Endothelial cell of umbilical vein (primary cell): ENCODE data around the gene ZSCAN29. TPM values are rescaled to one million over a fixed set of nuclear protein-coding genes. Genes with fewer than 3 reads are reported as not detected.

Experiments
- BruUV-seq: library from RNA; stranded (reverse); fragments of 400-500 nt; replicated peaks from 2 replicates; lab custom pipeline; 2021; lab: Mats Ljungman, UMichigan
- CTCF ChIA-PET: fragments of 300-600, 350-600 bp; sonication (Branson Sonifier 250); formaldehyde crosslinking; loops from one replicate; lab custom pipeline; 2021; ENCODE audit warnings: antibody characterized with exemption, inconsistent platforms; lab: Charles Lee
- POLR2A ChIA-PET: fragments of 300-600, 350-600 bp; sonication (Branson Sonifier 250); formaldehyde crosslinking; loops from one replicate; lab custom pipeline; 2021; ENCODE audit warnings: antibody characterized with exemption, inconsistent platforms; lab: Charles Lee
- DNase-seq: peaks from one replicate; pipeline ENCODE4 v3.0.0-alpha.2; 2011; ENCODE audit warnings: low read depth, low spot score
- FAIRE-seq: peaks from 2 replicates; lab custom pipeline; 2011; peaks lifted over from hg19 to GRCh38; lab: Jason Lieb, UNC
- H2AFZ ChIP-seq: 2 replicates; pipeline ENCODE4 v1.6.0; 2012; ENCODE audit warnings: low read depth, low read length, control low read depth, inconsistent platforms
- H3K27ac ChIP-seq: 2 replicates; pipeline ENCODE4 v1.5.1; 2011; ENCODE audit warnings: low read depth, mild to moderate bottlenecking, control low read depth, low read length, moderate library complexity; ENCODE audit not compliant: insufficient read depth
- H3K27me3 ChIP-seq, 2 experiments: 2 replicates each; pipeline versions ENCODE4 v1.6.0 to v1.6.1; 2011; ENCODE audit warnings: low read length in 2 of 2, mixed read lengths in 1 of 2; ENCODE audit not compliant: control insufficient read depth in 2 of 2, insufficient read depth in 2 of 2
- H3K36me3 ChIP-seq, 2 experiments: 2 replicates in 1 of 2; 3 replicates in 1 of 2; pipeline ENCODE4 v1.5.1; 2011; ENCODE audit warnings: low read length in 2 of 2, mild to moderate bottlenecking in 1 of 2, moderate library complexity in 1 of 2; ENCODE audit not compliant: control insufficient read depth in 2 of 2, insufficient read depth in 2 of 2; ENCODE audit errors: extremely low read depth in 1 of 2
- H3K4me1 ChIP-seq: 3 replicates; pipeline ENCODE4 v1.5.1; 2011; ENCODE audit warnings: mild to moderate bottlenecking, low read length; ENCODE audit not compliant: control insufficient read depth, insufficient read depth; ENCODE audit errors: extremely low read depth
- H3K4me2 ChIP-seq: 2 replicates; pipeline ENCODE4 v1.6.1; 2011; ENCODE audit warnings: low read length, control low read depth, mixed read lengths; ENCODE audit not compliant: insufficient read depth
- H3K4me3 ChIP-seq, 3 experiments: fragments of 200-600 bp in 1 of 3; sonication (generic), shearing (Covaris generic) in 1 of 3; replicated peaks in 1 of 3; 2 replicates each; pipeline ENCODE4 v1.5.1; 2011 to 2016; ENCODE audit warnings: control low read depth in 3 of 3, low read length in 3 of 3, mild to moderate bottlenecking in 2 of 3, inconsistent platforms in 1 of 3, low read depth in 1 of 3, moderate library complexity in 1 of 3; ENCODE audit not compliant: insufficient read depth in 1 of 3
- H3K79me2 ChIP-seq: 2 replicates; pipeline ENCODE4 v1.6.0; 2012; ENCODE audit warnings: low read length, inconsistent platforms; ENCODE audit not compliant: control insufficient read depth, insufficient read depth
- H3K9ac ChIP-seq: replicated peaks from 2 replicates; pipeline ENCODE3; 2011; ENCODE audit warnings: low read length, control low read depth; ENCODE audit not compliant: insufficient read depth; ENCODE audit errors: extremely low read depth
- H3K9me1 ChIP-seq: replicated peaks from 3 replicates; pipeline ENCODE4 v1.6.0; 2011; ENCODE audit warnings: mild to moderate bottlenecking, low read length; ENCODE audit not compliant: control insufficient read depth, insufficient read depth; ENCODE audit errors: extremely low read depth
- H3K9me3 ChIP-seq: replicated peaks from 2 replicates; pipeline ENCODE4 v1.5.1; 2012; ENCODE audit warnings: low read length, inconsistent platforms; ENCODE audit not compliant: control insufficient read depth, insufficient read depth
- H4K20me1 ChIP-seq: replicated peaks from 2 replicates; pipeline ENCODE3; 2011; ENCODE audit warnings: mild to moderate bottlenecking, low read length; ENCODE audit not compliant: control insufficient read depth, insufficient read depth; ENCODE audit errors: extremely low read depth
- CTCF ChIP-seq, 2 donors: IDR thresholded peaks; 1 replicate in 1 of 2; 2 replicates in 1 of 2; pipeline ENCODE4 v1.5.1; 2011; ENCODE audit warnings: low read length in 2 of 2, mild to moderate bottlenecking in 2 of 2, moderate library complexity in 2 of 2, control low read depth in 1 of 2, inconsistent platforms in 1 of 2, low read depth in 1 of 2; ENCODE audit not compliant: insufficient read depth in 1 of 2; ENCODE audit errors: extremely low read depth in 1 of 2
- EZH2 ChIP-seq: IDR thresholded peaks from 2 replicates; pipeline ENCODE4 v1.6.1; 2012; ENCODE audit warnings: borderline replicate concordance, low read depth, mild to moderate bottlenecking, moderate library complexity, low read length, inconsistent platforms; ENCODE audit not compliant: severe bottlenecking
- FOS ChIP-seq: IDR thresholded peaks from 2 replicates; pipeline ENCODE4 v1.6.1; 2011; ENCODE audit warnings: mild to moderate bottlenecking, low read length, moderate library complexity, borderline replicate concordance; ENCODE audit not compliant: insufficient read depth
- JUN ChIP-seq: IDR thresholded peaks from 2 replicates; pipeline ENCODE4 v1.6.1; 2011; ENCODE audit warnings: borderline replicate concordance, low read depth; ENCODE audit not compliant: insufficient read length, insufficient read depth
- POLR2A ChIP-seq: IDR thresholded peaks from 2 replicates; pipeline ENCODE4 v1.6.1; 2012; ENCODE audit warnings: low read depth, mild to moderate bottlenecking, control low read depth, low read length
- POLR2AphosphoS5 ChIP-seq: IDR thresholded peaks from 2 replicates; pipeline ENCODE4 v1.6.1; 2012; ENCODE audit warnings: low read depth, mild to moderate bottlenecking, control low read depth, low read length, moderate library complexity; ENCODE audit not compliant: insufficient read depth
- dilution Hi-C: fragments of 300-500 bp; cut with MboI; formaldehyde crosslinking; loops from one replicate; pipeline ENCODE4 v1.15.0; 2019; ENCODE audit warnings: low sequenced_read_pairs; ENCODE audit not compliant: extremely low pct_ligation_motif_present
- intact Hi-C: fragments of 100-400 bp; cut with micrococcal nuclease; formaldehyde crosslinking; loops from one replicate; pipeline ENCODE4 v1.10.0; 2022
- polyA plus RNA-seq, 4 experiments: library from polyadenylated mRNA; depleted of rRNA in 3 of 4; stranded (reverse) in 3 of 4; unstranded in 1 of 4; fragments of >200 nt; gene quantifications; 2 replicates each; pipeline versions ENCODE4 v1.2.1 to v1.2.3, GENCODE V29; 2011 to 2012; ENCODE audit warnings: missing spikeins in 1 of 4
- total RNA-seq: library from RNA; stranded (reverse); gene quantifications from 2 replicates; pipeline ENCODE4 v1.2.3, GENCODE V29; 2021
- TF ChIP-seq, protein P1 (sequence below): IDR thresholded peaks from 2 replicates; pipeline ENCODE4 v1.6.1; 2011; ENCODE audit not compliant: insufficient read depth, insufficient read length

Gene ZSCAN29
- total and polyA plus RNA-seq, 2 donors (not counting 3 experiments of a cell fraction or from before 2014, with no cell fraction given), result 3.7 to 15.7 TPM

DNA sequence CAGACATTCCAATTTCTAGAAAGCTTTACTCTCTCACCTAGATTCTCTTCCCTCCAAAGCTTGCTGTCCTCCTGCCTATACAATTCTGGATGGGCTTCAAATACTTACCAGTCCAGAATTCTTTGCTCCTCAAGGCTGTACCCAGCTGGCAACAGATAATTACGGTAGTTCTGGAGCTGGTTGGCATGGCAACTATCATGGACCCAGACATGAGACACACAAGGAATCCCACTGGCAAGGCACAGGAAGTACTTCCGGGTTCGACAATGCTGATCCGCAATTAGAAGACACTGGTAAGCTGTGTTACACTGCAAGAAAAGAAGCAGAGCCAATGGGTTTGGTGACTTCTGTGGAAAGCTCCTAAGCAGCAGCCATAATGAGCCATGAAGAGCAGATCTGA is 37.9 kb upstream of the ZSCAN29 start:
- dilution Hi-C loops (no loop called here), intact Hi-C loops (no loop called here)
- Histone ChIP-seq H2AFZ (no peak overlapping the region), H3K9me1 (peaks cover 1% of the 10 kb centered on the region), H3K4me3 (no peak overlapping the region), H3K27ac (no peak overlapping the region), H4K20me1 (no peaks in the 10 kb centered on the region), H3K4me2 (no peak overlapping the region), H3K9ac (no peak overlapping the region), H3K79me2 (no peaks in the 10 kb centered on the region), H3K27me3 (no peaks in the 10 kb centered on the region), H3K36me3 (peaks cover 28 to 29% of the 10 kb centered on the region in 2 experiments), H3K9me3 (no peaks in the 10 kb centered on the region), H3K4me1 (no peaks in the 10 kb centered on the region)
- DNase-seq, result no peak
- no peak for FAIRE-seq
- CTCF ChIA-PET, result no interaction called here
- BruUV-seq, result no TSS peak
- POLR2A ChIA-PET, result no interaction called here
- no peak for TF ChIP-seq POLR2AphosphoS5
- TF ChIP-seq CTCF (IDR thresholded peaks at IDR 0.05; ENCODE audit: extremely low read depth in 1 of 2, insufficient read depth in 1 of 2, low read depth in 1 of 2, low read length in 2 of 2), result no peak
- TF ChIP-seq, protein P1, sequence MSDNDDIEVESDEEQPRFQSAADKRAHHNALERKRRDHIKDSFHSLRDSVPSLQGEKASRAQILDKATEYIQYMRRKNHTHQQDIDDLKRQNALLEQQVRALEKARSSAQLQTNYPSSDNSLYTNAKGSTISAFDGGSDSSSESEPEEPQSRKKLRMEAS, result no peak
- no peak for TF ChIP-seq POLR2A

- TF ChIP-seq EZH2 (no peak), CTCF (IDR thresholded peaks at IDR 0.05; ENCODE audit: extremely low read depth in 1 of 2, insufficient read depth in 1 of 2, low read depth in 1 of 2, low read length in 2 of 2) (no peak), FOS (no peak), JUN (no peak), POLR2A (no peak), POLR2AphosphoS5 (no peak)
- TF ChIP-seq, protein P1, result no peak
- H3K36me3 ChIP-seq, result peaks cover 27 to 29% of the 10 kb centered on the region in 2 experiments
- H3K9ac ChIP-seq, result no peak overlapping the region
- no peak overlapping the region for H3K27ac ChIP-seq
- intact Hi-C loops (no loop called here), dilution Hi-C loops (no loop called here)
- no peaks in the 10 kb centered on the region for H3K79me2 ChIP-seq
- no peaks in the 10 kb centered on the region for H4K20me1 ChIP-seq
- BruUV-seq, result no TSS peak
- H3K4me3 ChIP-seq, result no peak overlapping the region
- H3K4me1 ChIP-seq, result no peaks in the 10 kb centered on the region
- H2AFZ ChIP-seq, result no peak overlapping the region
- H3K4me2 ChIP-seq, result no peak overlapping the region
- no peaks in the 10 kb centered on the region for H3K9me1 ChIP-seq
- ChIA-PET POLR2A (no interaction called here), CTCF (interaction anchor here (1.2 to 1.5 kb wide), 2 partner anchors 9 to 34 kb away, joined by 3 to 5 read pairs; no protein-coding TSS in a partner anchor)
- no peaks in the 10 kb centered on the region for H3K9me3 ChIP-seq
- H3K27me3 ChIP-seq, result no peaks in the 10 kb centered on the region
- no peak for FAIRE-seq
- DNase-seq, result no peak
These were observed 36.0 kb upstream of the ZSCAN29 start for GRCh38 chr15:43406808-43407207.
